B cell (primary cell): ENCODE measurements around the gene CPPED1. TPM values are rescaled to one million over a fixed set of nuclear protein-coding genes. Genes with fewer than 3 reads are reported as not detected.

Source experiments
- ATAC-seq: fragments of 200-7000 bp; cut with Tn5 transposase; one replicate; pipeline ENCODE4 v1.10.0; 2021; ENCODE audit warnings: low read depth, mild to moderate bottlenecking, moderate number of reproducible peaks, moderate library complexity
- CTCF ChIA-PET: fragments of 350-600 bp; sonication (Branson Sonifier 250); formaldehyde crosslinking; loops from one replicate; lab custom pipeline; 2021; ENCODE audit warnings: antibody characterized with exemption, inconsistent platforms; lab: Charles Lee
- POLR2A ChIA-PET: fragments of 350-600 bp; sonication (Branson Sonifier 250); formaldehyde crosslinking; loops from one replicate; lab custom pipeline; 2021; ENCODE audit warnings: antibody characterized with exemption; lab: Charles Lee
- DNase-seq: peaks from one replicate; pipeline ENCODE4 v3.0.0; 2013
- H2AFZ ChIP-seq: 2 replicates; pipeline ENCODE4 v1.6.1; 2012; ENCODE audit warnings: mild to moderate bottlenecking, low read depth, low read length; ENCODE audit not compliant: insufficient read depth, poor library complexity, severe bottlenecking
- H3K27ac ChIP-seq, 2 donors: 1 replicate in 1 of 2; 2 replicates in 1 of 2; pipeline ENCODE4 v1.5.1; 2012 to 2013; ENCODE audit warnings: low read length in 2 of 2, mild to moderate bottlenecking in 2 of 2, moderate library complexity in 1 of 2
- H3K27me3 ChIP-seq, 4 experiments: fragments of 200-600 bp in 1 of 4; sonication (generic) in 1 of 4; replicated peaks in 1 of 4; 1 replicate in 2 of 4; 2 replicates in 2 of 4; pipeline versions ENCODE4 v1.6.1 to v1.7.0; 2013 to 2016; ENCODE audit warnings: low read length in 3 of 4, mild to moderate bottlenecking in 2 of 4, mixed read lengths in 1 of 4, moderate library complexity in 1 of 4; ENCODE audit not compliant: insufficient read depth in 4 of 4, control insufficient read depth in 3 of 4; ENCODE audit errors: control extremely low read depth in 1 of 4
- H3K36me3 ChIP-seq, 2 experiments: replicated peaks in 1 of 2; 1 replicate in 1 of 2; 2 replicates in 1 of 2; pipeline versions ENCODE4 v1.6.1 to v1.7.1; 2013; ENCODE audit warnings: low read length in 1 of 2; ENCODE audit not compliant: insufficient read depth in 2 of 2, control insufficient read depth in 1 of 2; ENCODE audit errors: control extremely low read depth in 1 of 2, extremely low read depth in 1 of 2
- H3K4me1 ChIP-seq, 2 donors: fragments of 200-600 bp in 1 of 2; sonication (generic) in 1 of 2; 1 replicate in 1 of 2; 2 replicates in 1 of 2; pipeline versions ENCODE4 v1.5.1 to v1.6.1; 2013 to 2017; ENCODE audit warnings: low read length in 2 of 2; ENCODE audit not compliant: control insufficient read depth in 2 of 2, insufficient read depth in 2 of 2
- H3K4me2 ChIP-seq: replicated peaks from 2 replicates; pipeline ENCODE3; 2012; ENCODE audit warnings: mild to moderate bottlenecking, low read depth, low read length; ENCODE audit not compliant: poor library complexity, severe bottlenecking
- H3K4me3 ChIP-seq, 5 experiments: fragments of 200-600 bp in 1 of 5; sonication (generic) in 1 of 5; 1 replicate in 3 of 5; 2 replicates in 2 of 5; pipeline versions ENCODE4 v1.5.1 to v1.7.0; 2011 to 2016; ENCODE audit warnings: low read length in 4 of 5, mild to moderate bottlenecking in 4 of 5, low read depth in 2 of 5, control low read depth in 1 of 5, moderate library complexity in 1 of 5; ENCODE audit not compliant: insufficient read depth in 1 of 5; ENCODE audit errors: control extremely low read depth in 1 of 5, extremely low read depth in 1 of 5
- H3K79me2 ChIP-seq: fragments of 200-600 bp; sonication (generic); one replicate; pipeline ENCODE4 v1.6.0; 2016; ENCODE audit warnings: low read length; ENCODE audit not compliant: control insufficient read depth, insufficient read depth
- H3K9ac ChIP-seq: fragments of 200-600 bp; sonication (generic); 2 replicates; pipeline ENCODE4 v1.6.1; 2017; ENCODE audit warnings: mild to moderate bottlenecking, low read length, moderate library complexity
- H3K9me3 ChIP-seq, 3 donors: one replicate each; pipeline versions ENCODE4 v1.6.1 to v1.7.1; 2013; ENCODE audit warnings: low read length in 2 of 3; ENCODE audit not compliant: control insufficient read depth in 2 of 3, insufficient read depth in 1 of 3; ENCODE audit errors: control extremely low read depth in 1 of 3
- H4K20me1 ChIP-seq: 2 replicates; pipeline ENCODE4 v1.6.0; 2012; ENCODE audit warnings: mild to moderate bottlenecking, low read length; ENCODE audit not compliant: insufficient read depth, control insufficient read depth, poor library complexity, severe bottlenecking
- H3K27ac Mint-ChIP-seq: one replicate; pipeline ENCODE4 v1.8.0; 2021; ENCODE audit warnings: mixed read lengths
- H3K27me3 Mint-ChIP-seq: one replicate; pipeline ENCODE4 v1.8.0; 2021; ENCODE audit warnings: mixed read lengths
- H3K4me1 Mint-ChIP-seq: one replicate; pipeline ENCODE4 v1.8.0; 2021; ENCODE audit warnings: mixed read lengths
- H3K4me3 Mint-ChIP-seq: one replicate; pipeline ENCODE4 v1.8.0; 2021; ENCODE audit warnings: mixed read lengths
- H3K9me3 Mint-ChIP-seq: one replicate; pipeline ENCODE4 v1.8.0; 2022; ENCODE audit warnings: mixed read lengths; ENCODE audit not compliant: insufficient read depth
- CTCF ChIP-seq: fragments of 200-600 bp; IDR thresholded peaks from one replicate; pipeline ENCODE4 v1.8.0; 2022; ENCODE audit warnings: antibody characterized with exemption, mild to moderate bottlenecking
- EZH2 ChIP-seq: IDR thresholded peaks from 2 replicates; pipeline ENCODE4 v1.6.1; 2012; ENCODE audit warnings: borderline replicate concordance, low read depth, mild to moderate bottlenecking, moderate library complexity, low read length; ENCODE audit not compliant: insufficient read depth, poor library complexity, severe bottlenecking
- WGBS: methylation state at CpG from one replicate; pipeline ENCODE4 v1.1.5; 2013; ENCODE audit warnings: missing lambda C conversion rate; ENCODE audit not compliant: insufficient coverage; 5-methylcytosine and 5-hydroxymethylcytosine counted together
- intact Hi-C: fragments of 100-400 bp; cut with micrococcal nuclease; formaldehyde crosslinking; loops from one replicate; pipeline ENCODE4 v1.10.0; 2022
- polyA plus RNA-seq: library from polyadenylated mRNA; depleted of rRNA; stranded (reverse); fragments of >200 nt; gene quantifications from 2 replicates; pipeline ENCODE4 v1.2.3, GENCODE V29; 2012
- total RNA-seq, 2 donors: library from RNA; stranded (reverse); fragments of 120-200 nt in 1 of 2; gene quantifications; 1 replicate in 1 of 2; 2 replicates in 1 of 2; pipeline versions ENCODE4 v1.2.3 to v1.2.4, GENCODE V29; 2013 to 2022

The CPPED1 gene
- total and polyA plus RNA-seq, 2 donors (not counting 1 experiment from before 2014, with no cell fraction given) = 5.9 to 11.3 TPM

DNA sequence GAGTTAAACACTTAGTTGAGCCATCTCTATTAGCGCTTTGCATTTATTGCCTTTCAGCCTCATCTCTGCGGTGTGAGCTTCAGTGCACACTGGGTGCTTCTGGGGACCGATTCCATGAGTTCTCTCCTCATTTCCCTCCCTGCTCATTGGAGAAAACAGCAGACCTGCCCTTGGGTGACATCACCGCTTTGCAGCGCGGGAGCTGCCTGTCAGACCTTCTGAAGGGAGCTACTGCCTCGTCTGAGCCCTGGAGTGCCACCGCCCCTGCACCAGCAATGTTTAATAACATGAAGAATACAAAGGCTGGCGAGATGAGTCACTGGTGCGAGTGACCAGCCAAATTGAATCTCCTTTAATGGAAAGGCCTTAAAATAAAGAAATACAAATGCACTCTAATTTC, 30.2 kb upstream of the CPPED1 start:
- CTCF ChIA-PET = no interaction called here
- Mint-ChIP-seq H3K27me3 (peaks cover 23% of the 10 kb centered on the region), H3K9me3 (peaks cover 2% of the 10 kb centered on the region), H3K4me1 (peaks cover 2% of the 10 kb centered on the region), H3K27ac (no peak overlapping the region), H3K4me3 (no peak overlapping the region)
- H3K27me3 ChIP-seq = peaks cover 0 to 4% (median 0%) of the 10 kb centered on the region in 4 experiments
- H3K9me3 ChIP-seq = peaks cover 0 to 13% (median 0%) of the 10 kb centered on the region in 3 donors
- TF ChIP-seq EZH2 (no peak), CTCF (no peak)
- H3K36me3 ChIP-seq = no peaks in the 10 kb centered on the region
- H3K79me2 ChIP-seq = no peaks in the 10 kb centered on the region
- no peaks in the 10 kb centered on the region for H3K4me1 ChIP-seq
- H3K9ac ChIP-seq = no peak overlapping the region
- no peaks in the 10 kb centered on the region for H4K20me1 ChIP-seq
- ATAC-seq (no peak), DNase-seq (no peak)
- no peak overlapping the region for H3K4me2 ChIP-seq
- intact Hi-C loops = no loop called here
- POLR2A ChIA-PET = no interaction called here
- H3K4me3 ChIP-seq = no peak overlapping the region
- no peak overlapping the region for H2AFZ ChIP-seq
- H3K27ac ChIP-seq = no peak overlapping the region
- WGBS = 82% methylated on average over 8 of the region's 10 CpGs

DNA sequence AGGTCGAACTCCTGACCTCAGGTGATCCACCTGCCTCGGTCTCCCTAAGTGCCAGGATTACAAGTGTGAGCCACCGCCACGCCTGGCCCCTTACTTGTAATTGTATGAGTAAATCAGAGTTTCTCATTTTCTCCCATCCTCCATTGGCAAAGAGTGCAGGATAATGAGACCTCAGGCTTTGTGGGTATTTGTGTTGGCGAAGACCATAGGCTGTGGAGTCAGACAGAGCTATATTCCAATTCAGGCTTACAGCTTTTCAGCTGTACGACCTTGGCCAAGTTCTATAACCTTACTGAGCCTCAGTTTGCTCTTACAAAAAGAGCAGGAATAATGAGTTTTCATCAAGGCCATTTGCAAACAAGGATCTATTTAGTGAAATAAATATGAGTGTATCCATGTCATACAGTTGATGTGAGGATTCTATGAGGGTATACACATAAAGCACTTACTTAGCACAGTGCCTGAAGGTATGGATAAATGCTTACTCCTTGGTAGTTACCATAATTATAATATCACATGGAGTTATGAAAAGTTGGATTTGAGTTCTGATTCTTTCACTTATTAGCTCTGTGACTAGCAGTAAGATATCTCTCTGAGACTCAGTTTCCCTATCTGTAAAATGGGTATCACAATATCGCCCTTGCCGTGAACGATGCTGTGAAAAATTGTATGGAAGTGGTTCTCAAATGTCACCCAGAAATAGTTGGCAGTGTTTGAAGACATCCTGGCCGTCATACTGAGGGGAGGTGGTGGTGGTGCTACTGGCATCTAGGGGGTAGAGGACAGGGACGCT, 25.6 kb upstream of the CPPED1 start:
- no peak overlapping the region for H3K9ac ChIP-seq
- H3K27ac Mint-ChIP-seq = no peak overlapping the region
- H3K27me3 Mint-ChIP-seq = peaks cover 27% of the 10 kb centered on the region
- H3K79me2 ChIP-seq = no peaks in the 10 kb centered on the region
- DNase-seq = no peak
- no peaks in the 10 kb centered on the region for H4K20me1 ChIP-seq
- peaks cover 0 to 4% (median 0%) of the 10 kb centered on the region in 3 donors for H3K9me3 ChIP-seq
- no peak for TF ChIP-seq EZH2
- H3K4me1 ChIP-seq = no peaks in the 10 kb centered on the region
- no peak overlapping the region for H3K27ac ChIP-seq
- H3K4me3 Mint-ChIP-seq = no peak overlapping the region
- H3K9me3 Mint-ChIP-seq = no peaks in the 10 kb centered on the region
- H3K27me3 ChIP-seq = peaks cover 0 to 4% (median 0%) of the 10 kb centered on the region in 4 experiments
- no peak overlapping the region for H3K4me3 ChIP-seq
- POLR2A ChIA-PET = no interaction called here
- ATAC-seq = no peak
- CTCF ChIA-PET = interaction anchor here (0.7 kb wide), 1 partner anchor 261 kb away, joined by 5 read pairs; no protein-coding TSS in a partner anchor
- no peak overlapping the region for H2AFZ ChIP-seq
- H3K36me3 ChIP-seq = no peaks in the 10 kb centered on the region
- WGBS = 86% methylated on average over 5 of the region's 11 CpGs
- no peak overlapping the region for H3K4me2 ChIP-seq
- H3K4me1 Mint-ChIP-seq = no peaks in the 10 kb centered on the region
- intact Hi-C loops = no loop called here
